DOHH2 (cell line): ENCODE results near the gene WDFY3.

Experiments
- CTCF ChIP-seq: fragments of 200-600 bp; sonication (generic); IDR thresholded peaks from one replicate; pipeline ENCODE4 v1.5.1; 2014; ENCODE audit warnings: antibody characterized with exemption, mild to moderate bottlenecking, low read depth, low read length; ENCODE audit not compliant: poor library complexity, severe bottlenecking
- EZH2phosphoT487 ChIP-seq: fragments of 200-600 bp; sonication (generic); IDR thresholded peaks from 2 replicates; pipeline ENCODE4 v1.6.1; 2017; ENCODE audit warnings: borderline replicate concordance, mild to moderate bottlenecking, antibody characterized with exemption, low read length, moderate library complexity, mixed read lengths

- TF ChIP-seq CTCF (no peak), EZH2phosphoT487 (no peak)
These were observed 28.2 kb downstream of the WDFY3 start for GRCh38 chr4:84938316-84938715.
